Measurements from ENCODE around the gene DNAH5.

Gene DNAH5

DNA sequence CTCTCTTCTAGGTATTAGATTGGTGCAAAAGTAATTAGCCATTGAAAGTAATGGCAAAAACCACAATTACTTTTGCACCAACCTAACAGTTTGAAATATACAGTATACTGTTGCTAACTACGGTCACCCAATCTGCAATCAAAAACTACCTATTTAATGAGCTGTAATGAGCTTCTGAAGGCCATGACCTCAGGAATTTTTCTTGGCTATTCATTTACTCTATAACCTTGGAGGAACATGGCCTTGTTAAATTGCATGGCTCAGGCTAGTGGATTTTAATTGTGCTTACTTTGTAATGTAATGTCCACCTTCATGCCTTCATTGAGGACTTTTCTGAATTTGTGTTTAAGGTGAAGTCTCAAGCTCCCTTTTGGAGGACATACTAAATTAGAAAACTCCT is 24.7 kb downstream of the DNAH5 start:
- no peak overlapping the region for H3K9ac ChIP-seq (ENCODE audit: low read length in 5 of 5)
- no peaks in the 10 kb centered on the region for H3K9me3 ChIP-seq (ENCODE audit: control insufficient read depth in 5 of 5, low read length in 5 of 5)
- H3K36me3 ChIP-seq (ENCODE audit: control insufficient read depth in 5 of 5, insufficient read depth in 5 of 5, low read length in 5 of 5) = no peaks in the 10 kb centered on the region
- H3K4me3 ChIP-seq (ENCODE audit: low read depth in 1 of 5, low read length in 5 of 5) = no peak overlapping the region
- H3K27ac ChIP-seq (ENCODE audit: low read depth, low read length) = no peak overlapping the region
- H3K4me1 ChIP-seq (ENCODE audit: control insufficient read depth in 5 of 5, insufficient read depth in 5 of 5, low read length in 5 of 5) = no peaks in the 10 kb centered on the region
- H3K27me3 ChIP-seq (ENCODE audit: control insufficient read depth in 5 of 5, insufficient read depth in 4 of 5, low read length in 5 of 5) = no peaks in the 10 kb centered on the region

DNA sequence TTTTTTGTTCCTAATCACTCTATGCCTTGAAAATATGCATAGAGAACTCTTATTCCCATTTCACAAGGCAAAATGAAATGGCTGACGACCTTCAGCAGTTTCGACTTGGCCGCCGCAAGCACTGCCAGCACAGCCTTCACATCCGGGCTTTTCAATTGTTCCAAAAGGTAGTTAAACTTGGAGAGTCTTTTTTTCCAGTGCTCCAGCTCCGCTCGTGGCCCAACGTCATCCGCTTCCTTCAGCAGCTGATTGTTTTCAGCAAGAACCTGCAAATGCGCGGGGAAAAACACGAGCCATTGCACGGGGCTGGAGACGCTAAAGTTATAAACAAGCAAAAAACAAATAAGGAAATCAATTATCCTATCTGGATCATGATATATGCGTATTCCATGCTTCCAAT is 25.4 kb downstream of the DNAH5 start:
- H3K4me1 ChIP-seq (ENCODE audit: control insufficient read depth in 5 of 5, insufficient read depth in 5 of 5, low read length in 5 of 5) = no peaks in the 10 kb centered on the region
- H3K36me3 ChIP-seq (ENCODE audit: control insufficient read depth in 5 of 5, insufficient read depth in 5 of 5, low read length in 5 of 5) = no peaks in the 10 kb centered on the region
- H3K27me3 ChIP-seq (ENCODE audit: control insufficient read depth in 5 of 5, insufficient read depth in 4 of 5, low read length in 5 of 5) = no peaks in the 10 kb centered on the region
- H3K4me3 ChIP-seq (ENCODE audit: low read depth in 1 of 5, low read length in 5 of 5) = no peak overlapping the region
- H3K9me3 ChIP-seq (ENCODE audit: control insufficient read depth in 5 of 5, low read length in 5 of 5) = no peaks in the 10 kb centered on the region
- H3K9ac ChIP-seq (ENCODE audit: low read length in 5 of 5) = no peak overlapping the region
- H3K27ac ChIP-seq (ENCODE audit: low read depth, low read length) = no peak overlapping the region

GRCh38 chr5:13917061-13917460 is 27.4 kb downstream of the DNAH5 start:
- Histone ChIP-seq H3K36me3 (ENCODE audit: control insufficient read depth in 5 of 5, insufficient read depth in 5 of 5, low read length in 5 of 5) (no peaks in the 10 kb centered on the region), H3K9me3 (ENCODE audit: control insufficient read depth in 5 of 5, low read length in 5 of 5) (no peaks in the 10 kb centered on the region), H3K4me1 (ENCODE audit: control insufficient read depth in 5 of 5, insufficient read depth in 5 of 5, low read length in 5 of 5) (no peaks in the 10 kb centered on the region), H3K4me3 (ENCODE audit: low read depth in 1 of 5, low read length in 5 of 5) (no peak overlapping the region), H3K27me3 (ENCODE audit: control insufficient read depth in 5 of 5, insufficient read depth in 4 of 5, low read length in 5 of 5) (no peaks in the 10 kb centered on the region), H3K27ac (ENCODE audit: low read depth, low read length) (no peak overlapping the region), H3K9ac (ENCODE audit: low read length in 5 of 5) (no peak overlapping the region)

GRCh38 chr5:13913962-13914361 is 30.5 kb downstream of the DNAH5 start:
- no peaks in the 10 kb centered on the region for H3K36me3 ChIP-seq (ENCODE audit: control insufficient read depth in 5 of 5, insufficient read depth in 5 of 5, low read length in 5 of 5)
- no peaks in the 10 kb centered on the region for H3K27me3 ChIP-seq (ENCODE audit: control insufficient read depth in 5 of 5, insufficient read depth in 4 of 5, low read length in 5 of 5)
- no peak overlapping the region for H3K4me3 ChIP-seq (ENCODE audit: low read depth in 1 of 5, low read length in 5 of 5)
- no peak overlapping the region for H3K27ac ChIP-seq (ENCODE audit: low read depth, low read length)
- no peaks in the 10 kb centered on the region for H3K9me3 ChIP-seq (ENCODE audit: control insufficient read depth in 5 of 5, low read length in 5 of 5)
- H3K9ac ChIP-seq (ENCODE audit: low read length in 5 of 5) = no peak overlapping the region
- H3K4me1 ChIP-seq (ENCODE audit: control insufficient read depth in 5 of 5, insufficient read depth in 5 of 5, low read length in 5 of 5) = no peaks in the 10 kb centered on the region

GRCh38 chr5:13910637-13911288 is 33.7 kb downstream of the DNAH5 start:
- no peak overlapping the region for H3K27ac ChIP-seq (ENCODE audit: low read depth, low read length)
- no peaks in the 10 kb centered on the region for H3K27me3 ChIP-seq (ENCODE audit: control insufficient read depth in 5 of 5, insufficient read depth in 4 of 5, low read length in 5 of 5)
- H3K9me3 ChIP-seq (ENCODE audit: control insufficient read depth in 5 of 5, low read length in 5 of 5) = no peaks in the 10 kb centered on the region
- no peaks in the 10 kb centered on the region for H3K36me3 ChIP-seq (ENCODE audit: control insufficient read depth in 5 of 5, insufficient read depth in 5 of 5, low read length in 5 of 5)
- peak overlapping the region in 1 of 5 donors; percentile 12 for H3K9ac ChIP-seq (ENCODE audit: low read length in 5 of 5)
- no peak overlapping the region for H3K4me3 ChIP-seq (ENCODE audit: low read depth in 1 of 5, low read length in 5 of 5)
- H3K4me1 ChIP-seq (ENCODE audit: control insufficient read depth in 5 of 5, insufficient read depth in 5 of 5, low read length in 5 of 5) = no peaks in the 10 kb centered on the region

DNA sequence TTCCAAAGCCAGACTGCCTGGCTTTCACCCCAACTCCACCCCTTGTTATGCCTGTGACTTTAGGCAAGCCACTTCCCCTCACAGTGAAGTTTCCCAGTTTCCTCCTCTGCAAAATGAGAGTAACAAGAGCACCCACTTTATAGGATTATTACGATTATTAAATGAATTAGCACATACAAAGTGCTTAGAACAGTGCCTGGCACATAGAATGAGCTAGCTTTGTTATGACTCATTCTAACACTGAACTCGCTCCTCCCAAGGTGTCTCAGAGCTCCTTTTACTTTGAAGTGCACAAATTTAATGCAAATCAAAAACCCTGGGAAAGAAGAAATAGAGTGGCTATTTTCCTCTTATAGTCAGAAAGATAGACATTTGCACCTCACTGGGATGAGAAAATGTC is 34.3 kb downstream of the DNAH5 start:
- no peak overlapping the region for H3K27ac ChIP-seq (ENCODE audit: low read depth, low read length)
- H3K4me1 ChIP-seq (ENCODE audit: control insufficient read depth in 5 of 5, insufficient read depth in 5 of 5, low read length in 5 of 5) = no peaks in the 10 kb centered on the region
- no peaks in the 10 kb centered on the region for H3K36me3 ChIP-seq (ENCODE audit: control insufficient read depth in 5 of 5, insufficient read depth in 5 of 5, low read length in 5 of 5)
- H3K4me3 ChIP-seq (ENCODE audit: low read depth in 1 of 5, low read length in 5 of 5) = no peak overlapping the region
- H3K27me3 ChIP-seq (ENCODE audit: control insufficient read depth in 5 of 5, insufficient read depth in 4 of 5, low read length in 5 of 5) = no peaks in the 10 kb centered on the region
- peak overlapping the region in 1 of 5 donors; percentile 12 for H3K9ac ChIP-seq (ENCODE audit: low read length in 5 of 5)
- no peaks in the 10 kb centered on the region for H3K9me3 ChIP-seq (ENCODE audit: control insufficient read depth in 5 of 5, low read length in 5 of 5)

- Histone ChIP-seq H3K9me3 (ENCODE audit: control insufficient read depth in 5 of 5, low read length in 5 of 5) (no peaks in the 10 kb centered on the region), H3K27me3 (ENCODE audit: control insufficient read depth in 5 of 5, insufficient read depth in 4 of 5, low read length in 5 of 5) (no peaks in the 10 kb centered on the region), H3K27ac (ENCODE audit: low read depth, low read length) (no peak overlapping the region), H3K9ac (ENCODE audit: low read length in 5 of 5) (no peak overlapping the region), H3K4me3 (ENCODE audit: low read depth in 1 of 5, low read length in 5 of 5) (no peak overlapping the region), H3K36me3 (ENCODE audit: control insufficient read depth in 5 of 5, insufficient read depth in 5 of 5, low read length in 5 of 5) (no peaks in the 10 kb centered on the region), H3K4me1 (ENCODE audit: control insufficient read depth in 5 of 5, insufficient read depth in 5 of 5, low read length in 5 of 5) (no peaks in the 10 kb centered on the region)
These were observed 35.2 kb downstream of the DNAH5 start for GRCh38 chr5:13909271-13909670.

- no peaks in the 10 kb centered on the region for H3K36me3 ChIP-seq (ENCODE audit: control insufficient read depth in 5 of 5, insufficient read depth in 5 of 5, low read length in 5 of 5)
These were observed 45.9 kb downstream of the DNAH5 start for GRCh38 chr5:13898569-13898968.

DNA sequence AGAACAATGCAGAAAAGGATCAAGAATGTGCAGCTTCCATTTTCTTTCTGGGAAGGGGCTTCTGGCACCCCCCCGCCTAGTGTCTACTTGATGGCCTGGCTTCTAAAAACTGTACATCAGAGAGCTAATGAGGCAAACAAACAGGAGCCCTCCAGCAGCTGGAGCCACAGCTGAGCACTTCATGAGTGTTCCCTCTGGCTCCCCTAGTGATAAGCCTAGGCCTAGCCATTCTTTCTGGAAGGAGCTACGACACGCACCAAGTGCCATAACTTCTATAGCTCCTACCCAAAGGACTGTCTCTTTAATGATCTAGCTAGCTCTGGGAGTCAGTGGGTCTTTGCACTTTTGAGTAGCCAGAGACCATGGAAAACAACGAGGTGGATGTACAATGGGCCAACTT is 66.1 kb downstream of the DNAH5 start:
- H3K4me3 ChIP-seq (ENCODE audit: low read depth in 1 of 5, low read length in 5 of 5) = no peak overlapping the region
- no peak overlapping the region for H3K9ac ChIP-seq (ENCODE audit: low read length in 5 of 5)
- peaks cover 0 to 24% (median 9%) of the 10 kb centered on the region in 5 donors for H3K9me3 ChIP-seq (ENCODE audit: control insufficient read depth in 5 of 5, low read length in 5 of 5)
- no peak overlapping the region for H3K27ac ChIP-seq (ENCODE audit: low read depth, low read length)
- H3K27me3 ChIP-seq (ENCODE audit: control insufficient read depth in 5 of 5, insufficient read depth in 4 of 5, low read length in 5 of 5) = no peaks in the 10 kb centered on the region
- H3K36me3 ChIP-seq (ENCODE audit: control insufficient read depth in 5 of 5, insufficient read depth in 5 of 5, low read length in 5 of 5) = no peaks in the 10 kb centered on the region
- H3K4me1 ChIP-seq (ENCODE audit: control insufficient read depth in 5 of 5, insufficient read depth in 5 of 5, low read length in 5 of 5) = no peaks in the 10 kb centered on the region

More at GRCh38 chr5:13898569-13898968, 45.9 kb downstream of the DNAH5 start:
- H3K9me3 ChIP-seq (ENCODE audit: control insufficient read depth in 5 of 5, low read length in 5 of 5) = no peaks in the 10 kb centered on the region
- H3K27ac ChIP-seq (ENCODE audit: low read depth, low read length) = no peak overlapping the region
- H3K27me3 ChIP-seq (ENCODE audit: control insufficient read depth in 5 of 5, insufficient read depth in 4 of 5, low read length in 5 of 5) = no peaks in the 10 kb centered on the region
- H3K9ac ChIP-seq (ENCODE audit: low read length in 5 of 5) = no peak overlapping the region
- H3K4me1 ChIP-seq (ENCODE audit: control insufficient read depth in 5 of 5, insufficient read depth in 5 of 5, low read length in 5 of 5) = no peaks in the 10 kb centered on the region
- H3K4me3 ChIP-seq (ENCODE audit: low read depth in 1 of 5, low read length in 5 of 5) = no peak overlapping the region

GRCh38 chr5:13866792-13867191 is 77.7 kb downstream of the DNAH5 start:
- Histone ChIP-seq H3K27ac (ENCODE audit: low read depth, low read length) (no peak overlapping the region), H3K27me3 (ENCODE audit: control insufficient read depth in 5 of 5, insufficient read depth in 4 of 5, low read length in 5 of 5) (no peaks in the 10 kb centered on the region), H3K4me3 (ENCODE audit: low read depth in 1 of 5, low read length in 5 of 5) (no peak overlapping the region), H3K4me1 (ENCODE audit: control insufficient read depth in 5 of 5, insufficient read depth in 5 of 5, low read length in 5 of 5) (no peaks in the 10 kb centered on the region), H3K36me3 (ENCODE audit: control insufficient read depth in 5 of 5, insufficient read depth in 5 of 5, low read length in 5 of 5) (no peaks in the 10 kb centered on the region), H3K9ac (ENCODE audit: low read length in 5 of 5) (no peak overlapping the region), H3K9me3 (ENCODE audit: control insufficient read depth in 5 of 5, low read length in 5 of 5) (peaks cover 0 to 4% (median 0%) of the 10 kb centered on the region in 5 donors)
